Suppressor macrophage (primary cell): ENCODE data around the gene HMGN3.

Experiments used
- DNase-seq, 4 experiments: peaks; one replicate each; pipeline ENCODE4 v3.0.0-alpha.2; 2020 to 2022

Gene HMGN3

GRCh38 chr6:79232696-79233462, 1.6 kb downstream of the HMGN3 start:
- no peak for DNase-seq

GRCh38 chr6:79231666-79232065, 2.8 kb downstream of the HMGN3 start:
- no peak for DNase-seq

DNA sequence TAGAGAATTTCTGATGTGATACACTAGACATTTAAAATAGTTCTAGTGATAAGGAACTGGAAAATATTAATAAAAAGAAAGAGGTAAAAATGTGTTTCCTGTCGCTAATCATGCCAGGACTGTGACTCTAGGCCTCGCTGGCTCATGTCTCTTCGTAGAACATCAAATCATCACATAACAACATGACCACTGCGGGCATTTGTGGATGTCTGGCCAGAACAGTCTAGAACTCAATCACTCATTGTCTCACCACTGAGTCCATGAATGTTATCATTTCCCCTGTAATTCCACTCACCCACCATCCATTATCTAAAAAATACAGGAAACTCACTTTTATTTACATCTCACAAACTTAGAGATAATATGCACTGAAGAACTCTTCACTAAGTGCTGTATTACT, 3.4 kb downstream of the HMGN3 start:
- DNase-seq: no peak

GRCh38 chr6:79230149-79230548, 4.3 kb downstream of the HMGN3 start:
- no peak for DNase-seq

DNA sequence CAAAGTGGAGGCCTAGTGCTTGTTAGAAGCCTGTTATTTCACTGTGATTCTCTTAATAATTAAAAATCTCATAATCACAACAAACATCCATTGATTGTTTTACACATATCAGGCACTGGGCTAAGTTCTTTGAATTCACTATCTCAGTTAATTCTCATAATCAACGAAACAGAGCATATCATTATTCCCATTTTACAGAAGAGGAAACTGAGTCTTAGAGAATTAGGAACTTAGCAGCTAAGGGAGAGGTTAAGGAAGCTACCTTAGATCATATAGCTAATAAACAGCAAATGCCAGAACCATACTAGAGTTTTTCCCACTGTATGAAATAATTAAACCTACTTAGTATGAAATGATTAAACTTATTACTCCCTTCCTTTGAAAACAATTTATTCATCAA, 7.0 kb downstream of the HMGN3 start:
- no peak for DNase-seq

DNA sequence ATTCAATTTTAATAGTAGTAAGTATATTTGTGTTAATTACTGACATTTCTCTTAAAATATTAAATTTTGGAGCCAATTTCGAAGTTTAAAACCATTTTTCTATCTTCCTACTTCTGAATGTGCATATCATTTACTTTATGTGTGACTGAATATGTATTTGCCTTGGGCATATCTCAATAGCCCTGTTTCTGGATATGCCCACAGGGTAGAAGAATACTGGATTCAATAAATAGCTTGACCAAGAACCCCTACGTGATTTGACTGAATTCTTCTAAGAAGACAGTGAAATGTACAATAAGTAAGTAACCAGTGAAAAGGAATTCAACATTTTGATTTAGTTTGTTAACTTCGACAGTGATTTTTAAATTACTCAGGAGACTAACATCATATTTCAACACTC, 7.8 kb downstream of the HMGN3 start:
- no peak for DNase-seq

DNA sequence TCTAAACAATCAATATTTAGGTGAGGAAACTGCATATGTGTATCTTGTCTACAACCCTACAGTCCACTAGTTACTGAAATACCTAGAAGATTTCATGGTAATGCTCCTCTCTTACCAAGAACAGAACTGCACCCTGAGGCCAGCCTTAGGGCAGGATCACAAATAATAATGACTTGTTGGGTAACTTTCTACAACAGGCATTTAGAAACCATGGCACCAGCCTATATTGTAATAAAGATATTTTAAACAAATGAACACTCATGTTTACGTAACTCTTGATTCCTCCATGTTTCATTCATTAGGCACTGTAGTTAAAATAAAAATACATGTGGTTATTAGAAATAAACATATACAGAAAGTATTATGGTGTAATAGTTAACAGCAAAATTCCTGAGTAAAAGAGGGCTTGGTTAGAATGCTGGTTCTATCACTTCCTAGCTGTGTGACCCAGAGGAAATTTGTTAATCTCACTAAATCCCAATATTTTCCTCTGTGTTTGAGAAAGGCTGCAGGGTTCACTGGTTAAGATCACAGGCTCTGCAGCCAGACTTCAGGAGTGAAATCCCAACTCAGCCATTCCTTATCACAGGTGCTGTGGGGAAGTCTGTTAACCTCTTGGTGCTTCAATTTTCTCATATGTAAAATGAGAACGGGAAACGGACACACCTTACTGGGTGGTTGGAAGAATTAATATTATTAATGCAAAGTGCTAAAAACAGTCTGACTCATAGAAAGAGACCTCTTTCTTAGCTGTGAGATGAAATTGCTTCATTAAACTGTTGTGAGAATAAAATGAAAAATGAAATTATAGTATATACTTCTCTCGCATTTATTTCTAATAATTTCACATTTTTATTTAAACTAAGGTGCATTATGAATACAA, 8.5 kb downstream of the HMGN3 start:
- no peak for DNase-seq

DNA sequence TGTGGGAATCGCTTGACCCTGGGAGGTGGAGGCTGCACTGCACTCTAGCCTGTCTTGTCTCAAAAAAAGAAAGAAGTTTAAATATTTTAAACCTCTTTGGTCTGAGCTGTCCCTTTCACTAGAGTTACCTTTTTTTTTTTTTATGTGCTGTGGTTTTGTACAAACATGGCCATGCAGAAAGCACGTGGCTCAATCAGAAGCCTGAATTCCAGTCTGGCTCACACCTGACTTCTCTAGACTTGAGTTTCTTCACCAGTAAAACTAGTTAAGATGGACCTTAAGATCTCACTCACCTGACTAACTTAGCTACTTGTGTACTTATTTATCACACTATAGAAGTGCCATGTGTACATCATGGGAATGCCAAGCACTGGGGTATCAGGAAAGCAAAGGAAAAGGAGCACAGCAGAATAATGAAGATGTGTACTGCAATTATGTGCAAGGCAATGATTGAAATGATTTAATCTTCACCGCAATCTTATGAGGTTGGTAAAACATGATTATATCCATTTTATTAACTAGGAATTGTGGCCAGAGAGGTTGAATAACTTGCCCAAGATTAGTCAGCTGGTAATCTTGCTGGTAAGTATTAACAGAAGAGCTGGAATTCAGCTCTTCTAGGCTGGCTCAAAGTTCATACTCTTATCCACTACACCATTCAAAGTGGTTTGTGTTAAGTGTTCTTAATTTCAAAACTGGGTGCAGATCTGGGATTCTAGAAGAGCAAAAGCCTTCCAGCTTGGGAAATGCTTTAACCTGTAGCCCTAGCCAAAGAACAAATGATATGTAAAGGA, 10.7 kb downstream of the HMGN3 start:
- no peak for DNase-seq

DNA sequence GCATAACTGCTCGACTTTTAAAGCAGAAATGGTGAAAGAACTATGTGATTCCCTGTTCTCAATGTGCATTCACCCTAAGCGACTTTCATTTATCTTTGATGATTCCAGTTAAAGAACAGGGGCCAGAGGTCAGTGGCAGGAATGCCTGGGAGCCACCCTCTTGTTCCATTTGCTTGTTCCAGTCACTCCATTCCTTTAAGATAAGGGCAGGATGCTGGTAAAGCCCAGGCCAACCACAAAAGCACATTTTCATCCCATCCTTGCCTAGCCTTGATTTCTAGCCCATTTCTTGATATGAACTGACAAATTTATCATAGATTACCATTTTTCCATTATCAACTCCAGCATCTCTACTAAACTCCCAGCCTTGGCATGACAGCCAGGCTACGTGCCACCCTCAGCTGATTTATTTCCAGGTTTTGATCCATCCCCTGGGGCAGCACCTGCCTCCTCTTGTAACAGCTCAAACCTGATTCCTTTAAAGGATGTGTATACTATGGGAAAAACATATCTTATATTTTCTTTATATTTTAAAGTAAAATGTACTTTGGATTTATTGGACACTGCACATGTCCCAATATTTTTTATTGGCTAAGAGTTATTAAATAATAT, 19.2 kb downstream of the HMGN3 start:
- DNase-seq: no peak

DNA sequence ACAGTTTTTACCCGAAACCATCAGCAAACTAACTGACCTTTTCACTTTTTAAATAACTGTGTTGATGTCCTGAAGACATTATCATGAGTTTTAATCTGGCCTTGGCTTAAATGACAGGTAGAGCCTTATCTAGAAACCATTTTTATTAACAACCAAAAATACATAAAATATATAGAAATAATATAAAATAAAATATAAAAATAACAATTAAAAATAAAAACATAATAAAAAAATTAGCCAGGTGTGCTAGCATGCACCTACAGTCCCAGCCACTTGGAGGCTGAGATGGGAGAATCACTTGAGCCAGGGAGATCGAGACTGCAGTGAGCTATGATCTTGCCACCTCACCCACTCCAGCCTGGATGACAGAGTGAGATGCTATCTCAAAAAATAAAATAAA, 21.6 kb downstream of the HMGN3 start:
- no peak for DNase-seq

DNA sequence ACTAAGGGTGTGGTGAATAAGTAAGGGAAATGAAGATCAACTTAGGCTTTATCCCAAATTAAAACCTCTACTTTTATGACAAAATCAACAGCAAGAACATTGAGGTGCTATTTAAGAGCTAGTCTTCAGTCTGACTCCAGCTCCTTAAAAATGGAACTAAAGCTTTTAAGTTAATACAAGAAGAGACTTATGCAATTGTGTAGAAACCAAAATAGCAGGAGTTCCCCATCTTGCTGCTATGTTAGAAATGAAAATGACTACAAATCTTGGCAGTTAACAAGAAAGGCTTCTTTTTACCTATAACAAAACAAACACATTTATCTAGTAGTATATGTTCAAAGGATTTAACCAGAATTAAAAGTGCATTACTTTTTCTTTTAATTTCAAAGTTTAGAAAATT, 25.7 kb downstream of the HMGN3 start:
- peak in 3 of 4 experiments; percentile 13 to 57 (median 50) for DNase-seq

DNA sequence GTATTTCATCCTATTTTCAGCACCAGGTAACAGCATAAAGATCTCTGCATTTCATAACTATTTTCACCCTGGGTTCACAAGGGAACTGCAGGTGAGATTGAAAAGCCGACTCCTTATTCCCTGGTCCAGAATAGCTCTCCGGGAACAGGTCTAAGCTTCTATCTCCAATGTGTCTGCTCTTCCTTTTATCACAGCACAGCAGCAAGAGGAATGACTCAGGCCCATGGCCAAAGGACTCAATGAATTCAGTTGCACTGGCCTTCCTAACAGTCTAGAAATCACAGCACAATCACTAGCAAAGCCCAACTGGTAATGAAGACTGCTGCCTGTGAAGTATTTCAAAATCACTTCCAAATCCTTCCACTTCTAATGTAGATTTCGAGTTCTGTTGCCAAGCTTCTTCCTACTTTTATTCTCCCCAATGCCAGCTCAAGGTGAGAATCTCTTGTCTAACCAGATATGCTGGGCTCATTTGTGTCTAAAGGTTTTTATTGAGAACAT, 30.7 kb downstream of the HMGN3 start:
- DNase-seq: no peak

DNA sequence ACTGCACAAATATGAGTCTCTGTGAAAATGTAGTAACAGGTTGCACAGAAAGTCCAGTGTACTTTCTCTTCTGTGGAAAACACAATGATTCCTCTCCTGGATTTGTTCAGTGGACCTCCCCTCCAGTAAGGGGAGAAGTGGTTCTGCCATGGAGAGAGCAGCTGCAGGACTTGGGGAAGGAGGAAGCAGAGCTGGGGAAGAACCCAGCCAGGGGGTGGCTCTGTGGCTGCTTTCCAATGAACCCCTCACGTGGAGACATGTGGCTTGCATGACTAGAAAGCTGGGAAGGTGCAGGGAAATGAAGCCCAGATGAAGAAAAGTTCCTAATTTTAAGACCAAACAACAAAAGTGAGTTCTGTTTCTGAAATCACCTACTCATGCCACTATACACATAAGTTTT, 31.9 kb downstream of the HMGN3 start:
- peak in 3 of 4 experiments; percentile 16 to 59 (median 39) for DNase-seq

- DNase-seq: peak in 2 of 4 experiments; percentile 2 to 5
These were observed 32.5 kb downstream of the HMGN3 start for GRCh38 chr6:79201983-79202382.

GRCh38 chr6:79201143-79201542, 33.3 kb downstream of the HMGN3 start:
- no peak for DNase-seq

DNA sequence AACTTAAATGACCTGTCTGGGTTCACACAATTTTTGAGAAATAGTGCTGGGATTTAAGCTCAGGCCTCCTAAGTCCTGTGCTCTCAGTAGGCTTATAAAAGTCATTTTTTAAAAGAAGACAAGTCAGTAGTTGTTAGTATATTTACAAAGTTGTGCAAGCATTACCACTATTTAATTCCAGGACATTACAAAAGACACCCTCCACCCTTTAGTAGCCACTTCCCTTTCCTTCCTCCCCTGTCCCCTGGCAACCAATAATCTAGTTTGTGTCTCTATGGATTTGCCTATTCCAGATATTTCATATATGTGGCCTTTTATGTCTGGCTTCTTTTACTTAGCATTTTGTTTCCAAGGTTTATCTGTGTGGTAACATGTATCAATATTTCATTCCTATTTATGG, 37.6 kb downstream of the HMGN3 start:
- DNase-seq: peak; percentile 7 to 53 (median 34)

GRCh38 chr6:79193971-79194370, 40.5 kb downstream of the HMGN3 start:
- DNase-seq: no peak

DNA sequence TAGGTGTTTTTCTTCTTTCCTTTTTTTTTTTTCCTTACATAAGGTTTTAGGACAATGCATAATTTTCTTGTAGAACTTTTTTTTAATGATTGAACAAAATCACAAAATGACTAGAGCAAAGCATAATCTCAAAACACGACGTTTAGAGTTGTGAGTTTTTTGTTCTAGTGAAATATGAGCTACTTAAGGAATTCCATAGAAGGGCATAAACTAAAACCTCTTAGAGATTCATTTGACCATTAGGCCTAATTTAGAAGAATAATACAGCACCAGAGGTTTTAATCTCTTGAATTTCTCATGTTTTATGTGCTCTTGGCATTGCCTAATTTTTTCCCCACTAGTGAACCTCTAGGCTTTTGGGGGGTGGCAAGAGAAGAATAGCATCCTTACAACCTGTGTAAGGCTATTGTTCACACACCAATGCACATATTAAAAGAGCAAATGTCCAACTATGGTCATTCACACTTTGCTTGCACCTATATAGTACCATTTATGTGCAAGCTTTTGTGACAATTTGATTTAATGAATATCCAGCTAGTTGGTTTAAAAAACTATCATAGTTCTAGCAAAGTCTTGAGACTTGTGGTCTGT, 44.6 kb downstream of the HMGN3 start:
- no peak for DNase-seq

GRCh38 chr6:79188885-79189480, 45.5 kb downstream of the HMGN3 start:
- DNase-seq: no peak

DNA sequence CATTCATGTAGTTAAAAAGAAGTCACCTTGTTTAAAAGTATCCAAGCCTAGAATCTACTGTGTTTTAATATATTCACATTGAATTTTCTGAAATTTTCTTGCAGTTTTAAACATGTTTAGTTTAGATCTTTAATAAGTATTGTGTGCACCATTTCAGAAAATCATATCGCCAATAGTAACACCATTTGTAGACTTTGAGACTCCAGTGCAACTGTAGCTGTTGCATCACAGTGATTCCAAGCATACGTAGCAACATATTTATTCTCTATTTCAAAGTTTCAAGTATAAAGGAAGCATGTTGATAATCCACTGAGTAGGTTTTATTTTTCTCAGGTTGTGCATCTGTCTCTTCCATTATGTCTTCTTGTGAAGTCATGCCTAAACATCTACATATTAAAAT, 46.4 kb downstream of the HMGN3 start:
- no peak for DNase-seq

DNA sequence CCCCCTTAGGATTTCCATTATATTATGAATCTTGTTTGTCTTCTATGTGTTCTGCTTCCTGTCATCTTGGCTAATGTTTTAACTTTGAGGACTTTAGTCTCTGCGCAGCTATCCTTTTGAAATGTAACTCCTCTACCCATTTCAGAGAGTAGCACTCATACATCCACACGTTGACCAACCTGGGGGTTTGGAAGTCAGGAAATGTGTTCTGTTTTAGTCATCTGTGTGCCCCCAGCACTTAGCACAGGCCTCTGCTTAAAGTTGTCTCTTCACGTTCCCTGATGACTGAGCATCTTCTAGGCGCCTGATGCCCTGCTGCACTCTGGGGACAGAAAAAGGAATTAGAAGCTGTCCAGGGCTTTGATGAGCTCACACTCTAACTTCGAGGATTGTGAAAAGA, 47.9 kb downstream of the HMGN3 start:
- no peak for DNase-seq

GRCh38 chr6:79184641-79185040, 49.8 kb downstream of the HMGN3 start:
- no peak for DNase-seq
